Right atrium auricular region (tissue), 2 donors: ENCODE data around the gene SNCB. TPM values are rescaled to one million over a fixed set of nuclear protein-coding genes. Genes with fewer than 3 reads are reported as not detected.

ENCODE experiments used
- DNase-seq: peaks from one replicate; pipeline ENCODE4 v3.0.0-alpha.2; 2019; ENCODE audit warnings: low spot score
- H3K27ac ChIP-seq, 2 donors: fragments of 200-600 bp; sonication (generic); 1 replicate in 1 of 2; 2 replicates in 1 of 2; pipeline ENCODE4 v1.5.1; 2016 to 2019
- H3K27me3 ChIP-seq, 2 donors: fragments of 200-600 bp; sonication (generic); one replicate each; pipeline versions ENCODE4 v1.5.1 to v1.6.0; 2017 to 2019
- H3K36me3 ChIP-seq: fragments of 200-600 bp; sonication (generic); one replicate; pipeline ENCODE4 v1.5.1; 2016
- H3K4me1 ChIP-seq, 2 donors: fragments of 200-600 bp; sonication (generic); one replicate each; pipeline versions ENCODE4 v1.5.1 to v1.6.0; 2017 to 2019
- H3K4me3 ChIP-seq, 2 donors: fragments of 200-600 bp; sonication (generic); 1 replicate in 1 of 2; 2 replicates in 1 of 2; pipeline ENCODE4 v1.5.1; 2017 to 2019; ENCODE audit warnings: mild to moderate bottlenecking in 1 of 2, moderate library complexity in 1 of 2
- H3K9me3 ChIP-seq, 2 donors: fragments of 200-600 bp; sonication (generic); one replicate each; pipeline ENCODE4 v1.5.1; 2019
- CTCF ChIP-seq, 2 donors: fragments of 200-600 bp; sonication (generic); IDR thresholded peaks; one replicate each; pipeline ENCODE4 v1.5.1; 2019; ENCODE audit warnings: antibody characterized with exemption in 2 of 2
- total RNA-seq, 2 donors: library from RNA; depleted of rRNA; stranded (reverse); fragments of >200 nt; gene quantifications; one replicate each; pipeline ENCODE4 v1.1.0, GENCODE V29; 2016

Gene SNCB
- total RNA-seq, 2 donors from 2014 or later: 0.67 TPM; not detected in 1

- no peak for DNase-seq
Observed at GRCh38 chr5:176670449-176670848, 40.1 kb upstream of the SNCB start.

GRCh38 chr5:176667637-176668036 is 37.3 kb upstream of the SNCB start:
- no peaks in the 10 kb centered on the region for H3K36me3 ChIP-seq
- TF ChIP-seq CTCF (IDR thresholded peaks at IDR 0.05): no peak
- no peaks in the 10 kb centered on the region for H3K27me3 ChIP-seq
- no peaks in the 10 kb centered on the region for H3K4me1 ChIP-seq
- no peak overlapping the region for H3K27ac ChIP-seq
- H3K9me3 ChIP-seq: no peaks in the 10 kb centered on the region
- no peak overlapping the region for H3K4me3 ChIP-seq
- no peak for DNase-seq

More at GRCh38 chr5:176670449-176670848, 40.1 kb upstream of the SNCB start:
- no peaks in the 10 kb centered on the region for H3K27me3 ChIP-seq
- H3K4me1 ChIP-seq: no peaks in the 10 kb centered on the region
- H3K4me3 ChIP-seq: no peak overlapping the region
- no peaks in the 10 kb centered on the region for H3K36me3 ChIP-seq
- no peaks in the 10 kb centered on the region for H3K9me3 ChIP-seq
- no peak overlapping the region for H3K27ac ChIP-seq
- no peak for TF ChIP-seq CTCF (IDR thresholded peaks at IDR 0.05)

- Histone ChIP-seq H3K4me1 (peaks cover 0 to 4% of the 10 kb centered on the region in 2 donors), H3K27ac (no peak overlapping the region), H3K4me3 (no peak overlapping the region), H3K36me3 (no peaks in the 10 kb centered on the region), H3K27me3 (no peaks in the 10 kb centered on the region), H3K9me3 (no peaks in the 10 kb centered on the region)
- TF ChIP-seq CTCF (IDR thresholded peaks at IDR 0.05): no peak
- DNase-seq: no peak
Observed at GRCh38 chr5:176665517-176665916, 35.2 kb upstream of the SNCB start.

- Histone ChIP-seq H3K4me1 (peaks cover 0 to 4% of the 10 kb centered on the region in 2 donors), H3K36me3 (no peaks in the 10 kb centered on the region), H3K4me3 (no peak overlapping the region), H3K27ac (no peak overlapping the region), H3K9me3 (no peaks in the 10 kb centered on the region), H3K27me3 (no peaks in the 10 kb centered on the region)
- TF ChIP-seq CTCF (IDR thresholded peaks at IDR 0.05): no peak
- DNase-seq: no peak
Observed at GRCh38 chr5:176664886-176665285, 34.6 kb upstream of the SNCB start.

GRCh38 chr5:176664479-176664878 is 34.1 kb upstream of the SNCB start:
- peaks cover 0 to 4% of the 10 kb centered on the region in 2 donors for H3K4me1 ChIP-seq
- no peaks in the 10 kb centered on the region for H3K9me3 ChIP-seq
- no peaks in the 10 kb centered on the region for H3K36me3 ChIP-seq
- DNase-seq: no peak
- H3K27ac ChIP-seq: no peak overlapping the region
- H3K4me3 ChIP-seq: no peak overlapping the region
- H3K27me3 ChIP-seq: no peaks in the 10 kb centered on the region
- no peak for TF ChIP-seq CTCF (IDR thresholded peaks at IDR 0.05)

GRCh38 chr5:176663566-176663965 is 33.2 kb upstream of the SNCB start:
- no peak overlapping the region for H3K4me3 ChIP-seq
- no peak for DNase-seq
- H3K4me1 ChIP-seq: peaks cover 0 to 7% of the 10 kb centered on the region in 2 donors
- H3K27ac ChIP-seq: no peak overlapping the region
- no peaks in the 10 kb centered on the region for H3K36me3 ChIP-seq
- TF ChIP-seq CTCF (IDR thresholded peaks at IDR 0.05): no peak
- no peaks in the 10 kb centered on the region for H3K9me3 ChIP-seq
- no peaks in the 10 kb centered on the region for H3K27me3 ChIP-seq
